Neuronal stem cell (in vitro differentiated cells): ENCODE data around the gene TRIP12.

ENCODE experiments used
- DNase-seq: peaks from one replicate; pipeline ENCODE4 v3.0.0-alpha.2; 2013; ENCODE audit warnings: low spot score
- H2AFZ ChIP-seq: one replicate; pipeline ENCODE4 v1.6.1; 2013; ENCODE audit warnings: mild to moderate bottlenecking, low read length, inconsistent platforms
- H2AK5ac ChIP-seq: 2 replicates; pipeline ENCODE4 v1.6.1; 2013; ENCODE audit warnings: low read depth, mild to moderate bottlenecking, inconsistent platforms, low read length, moderate library complexity, mixed read lengths
- H2BK120ac ChIP-seq: 2 replicates; pipeline ENCODE4 v1.6.1; 2013; ENCODE audit warnings: low read depth, mild to moderate bottlenecking, inconsistent platforms, low read length, moderate library complexity, mixed read lengths
- H2BK12ac ChIP-seq: one replicate; pipeline ENCODE4 v1.6.1; 2013; ENCODE audit warnings: low read length, inconsistent platforms
- H2BK15ac ChIP-seq: 2 replicates; pipeline ENCODE4 v1.6.1; 2013; ENCODE audit warnings: mild to moderate bottlenecking, low read length, inconsistent platforms, mixed read lengths
- H2BK5ac ChIP-seq: one replicate; pipeline ENCODE4 v1.6.1; 2013; ENCODE audit warnings: inconsistent platforms, mild to moderate bottlenecking, low read length, moderate library complexity
- H3K14ac ChIP-seq: one replicate; pipeline ENCODE4 v1.6.1; 2013; ENCODE audit warnings: low read length, inconsistent platforms
- H3K18ac ChIP-seq: 2 replicates; pipeline ENCODE4 v1.6.1; 2013; ENCODE audit warnings: low read length, inconsistent platforms
- H3K23ac ChIP-seq: 2 replicates; pipeline ENCODE4 v1.6.1; 2013; ENCODE audit warnings: low read depth, mild to moderate bottlenecking, mixed read lengths, low read length, inconsistent platforms; ENCODE audit not compliant: poor library complexity
- H3K27ac ChIP-seq: replicated peaks from 3 replicates; pipeline ENCODE4 v1.5.1; 2013; ENCODE audit warnings: low read length, inconsistent platforms
- H3K27me3 ChIP-seq, 3 experiments: 2 replicates each; pipeline ENCODE4 v1.6.1; 2013; ENCODE audit warnings: low read length in 3 of 3, mild to moderate bottlenecking in 2 of 3, inconsistent platforms in 1 of 3, low read depth in 1 of 3, mixed read lengths in 1 of 3, moderate library complexity in 1 of 3; ENCODE audit not compliant: control insufficient read depth in 3 of 3, insufficient read depth in 3 of 3
- H3K36me3 ChIP-seq, 2 donors: replicated peaks in 1 of 2; 2 replicates each; pipeline ENCODE4 v1.6.1; 2013; ENCODE audit warnings: low read length in 2 of 2; ENCODE audit not compliant: control insufficient read depth in 2 of 2, insufficient read depth in 2 of 2
- H3K4ac ChIP-seq: 2 replicates; pipeline ENCODE4 v1.6.1; 2013; ENCODE audit warnings: inconsistent platforms, mild to moderate bottlenecking, low read length, moderate library complexity
- H3K4me1 ChIP-seq, 2 donors: 1 replicate in 1 of 2; 2 replicates in 1 of 2; pipeline ENCODE4 v1.6.1; 2013; ENCODE audit warnings: low read length in 2 of 2, low read depth in 1 of 2; ENCODE audit not compliant: control insufficient read depth in 2 of 2, insufficient read depth in 1 of 2
- H3K4me2 ChIP-seq: one replicate; pipeline ENCODE4 v1.6.1; 2013; ENCODE audit warnings: mild to moderate bottlenecking, low read length, inconsistent platforms; ENCODE audit not compliant: insufficient read depth, poor library complexity, severe bottlenecking
- H3K4me3 ChIP-seq, 2 donors: 2 replicates each; pipeline ENCODE4 v1.5.1; 2013; ENCODE audit warnings: low read length in 2 of 2, mild to moderate bottlenecking in 2 of 2, inconsistent platforms in 1 of 2, moderate library complexity in 1 of 2
- H3K79me1 ChIP-seq: one replicate; pipeline ENCODE4 v1.6.1; 2013; ENCODE audit warnings: low read depth, mild to moderate bottlenecking, inconsistent platforms, low read length, moderate library complexity
- H3K9ac ChIP-seq: one replicate; pipeline ENCODE4 v1.6.1; 2013; ENCODE audit warnings: mild to moderate bottlenecking, low read depth, low read length, inconsistent platforms; ENCODE audit not compliant: poor library complexity
- H3K9me3 ChIP-seq, 2 donors: replicated peaks in 1 of 2; 2 replicates each; pipeline versions ENCODE3 to v1.6.1; 2013; ENCODE audit warnings: low read length in 2 of 2, mild to moderate bottlenecking in 2 of 2, inconsistent platforms in 1 of 2, low read depth in 1 of 2, mixed read lengths in 1 of 2, moderate library complexity in 1 of 2; ENCODE audit not compliant: control insufficient read depth in 2 of 2, insufficient read depth in 1 of 2
- H4K8ac ChIP-seq: one replicate; pipeline ENCODE4 v1.6.1; 2013; ENCODE audit warnings: low read depth, mild to moderate bottlenecking, inconsistent platforms, low read length, moderate library complexity
- H4K91ac ChIP-seq: one replicate; pipeline ENCODE4 v1.6.1; 2013; ENCODE audit warnings: low read length, low read depth, mild to moderate bottlenecking, inconsistent platforms; ENCODE audit not compliant: poor library complexity
- WGBS, 2 donors: extraction: QIAGEN DNeasy Blood & Tissue Kit; methylation state at CpG; one replicate each; pipeline ENCODE4 v1.1.7; 2013; ENCODE audit warnings: missing lambda C conversion rate in 2 of 2, mixed read lengths in 1 of 2; ENCODE audit not compliant: insufficient read length in 2 of 2, insufficient replicate concordance in 1 of 2; ENCODE audit errors: extremely low coverage in 2 of 2; 5-methylcytosine and 5-hydroxymethylcytosine counted together

The TRIP12 gene

DNA sequence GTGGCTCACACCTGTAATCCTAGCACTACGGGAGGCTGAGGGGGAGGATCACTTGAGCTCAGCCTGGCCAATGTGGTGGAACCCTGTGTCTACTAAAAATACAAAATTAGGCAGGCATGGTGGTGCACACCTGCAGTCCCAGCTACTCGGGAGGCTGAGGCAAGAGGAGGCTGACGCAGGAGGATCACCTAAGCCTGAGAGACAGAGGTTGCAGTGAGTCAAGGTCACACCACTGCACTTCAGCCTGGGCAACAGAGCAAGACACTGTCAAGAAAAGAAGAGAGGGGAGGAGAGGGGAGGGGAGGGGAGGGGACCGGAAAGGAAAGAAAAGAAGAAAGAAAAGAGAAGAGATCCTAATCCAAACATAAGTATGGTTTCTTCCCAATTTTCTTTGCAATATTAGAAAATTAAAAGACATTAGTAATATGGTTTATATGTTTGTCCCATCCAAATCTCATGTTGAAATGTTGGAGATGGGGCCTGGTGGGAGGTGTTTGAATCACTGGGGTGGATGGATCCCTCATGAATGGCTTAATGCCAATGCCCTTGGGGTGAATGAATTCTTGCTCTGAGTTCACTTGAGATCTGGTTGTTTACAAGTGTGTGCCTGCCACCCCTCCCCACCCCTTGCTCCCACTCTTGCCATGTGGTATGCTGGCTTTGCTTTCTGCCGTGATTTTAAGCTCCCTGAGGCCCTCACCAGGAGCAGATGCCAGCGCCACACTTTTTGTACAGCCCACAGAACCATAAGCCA, 50.7 kb downstream of the TRIP12 start:
- Histone ChIP-seq H4K8ac (no peak overlapping the region), H3K79me1 (peaks cover 2% of the 10 kb centered on the region)
- no CpG with 5 or more reads among the region's 6 CpGs for WGBS, 2 donors

DNA sequence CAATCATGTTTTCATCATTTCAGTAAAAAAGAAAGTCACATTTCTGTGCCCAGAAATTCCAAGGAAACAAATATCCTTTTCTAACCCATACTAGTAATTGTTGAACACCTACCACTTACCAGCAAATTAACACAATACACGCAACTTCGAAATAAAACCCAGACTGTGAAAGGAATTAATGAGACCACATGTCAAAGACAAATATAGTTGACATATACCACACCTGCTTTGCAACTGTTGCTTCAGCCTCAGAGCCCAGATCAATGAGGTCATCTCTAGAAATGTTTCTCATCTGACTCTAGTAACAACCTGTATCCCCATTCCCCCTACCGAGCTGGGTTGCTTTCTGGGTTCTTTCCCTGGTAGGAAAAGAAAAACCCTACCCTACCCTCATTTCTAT, 52.6 kb downstream of the TRIP12 start:
- peaks cover 0 to 65% of the 10 kb centered on the region in 2 donors for H3K36me3 ChIP-seq
- no peaks in the 10 kb centered on the region for H3K4me1 ChIP-seq
- H2AK5ac ChIP-seq, result no peak overlapping the region
- H3K9me3 ChIP-seq, result peaks cover 0 to 5% of the 10 kb centered on the region in 2 donors
- WGBS, 2 donors, result 92% methylated on average over 2 of the region's 3 CpGs; no CpG with 5 or more reads in 1 of the 2 donors
- no peak overlapping the region for H2BK5ac ChIP-seq
- no peak overlapping the region for H3K9ac ChIP-seq
- H3K18ac ChIP-seq, result no peak overlapping the region
- no peak overlapping the region for H3K23ac ChIP-seq
- no peaks in the 10 kb centered on the region for H3K27me3 ChIP-seq
- H3K4me3 ChIP-seq, result no peak overlapping the region
- no peak overlapping the region for H3K4ac ChIP-seq
- H4K91ac ChIP-seq, result no peak overlapping the region
- H2AFZ ChIP-seq, result no peak overlapping the region
- no peak overlapping the region for H2BK12ac ChIP-seq
- no peak overlapping the region for H3K27ac ChIP-seq
- no peak overlapping the region for H3K14ac ChIP-seq
- H3K4me2 ChIP-seq, result no peak overlapping the region
- H4K8ac ChIP-seq, result no peak overlapping the region
- no peak overlapping the region for H2BK15ac ChIP-seq
- H3K79me1 ChIP-seq, result peaks cover 2% of the 10 kb centered on the region
- no peak overlapping the region for H2BK120ac ChIP-seq
- no peak for DNase-seq

More for the DNA sequence above, 50.7 kb downstream of the TRIP12 start:
- Histone ChIP-seq H2BK120ac (no peak overlapping the region), H2AK5ac (no peak overlapping the region), H3K18ac (no peak overlapping the region), H3K14ac (no peak overlapping the region), H3K27me3 (no peaks in the 10 kb centered on the region), H3K27ac (no peak overlapping the region), H3K4ac (no peak overlapping the region), H3K4me2 (no peak overlapping the region), H3K23ac (no peak overlapping the region), H2BK12ac (no peak overlapping the region), H4K91ac (no peak overlapping the region), H3K9me3 (peaks cover 0 to 5% of the 10 kb centered on the region in 2 donors), H3K4me1 (no peaks in the 10 kb centered on the region), H3K36me3 (peaks cover 0 to 60% of the 10 kb centered on the region in 2 donors), H3K4me3 (no peak overlapping the region), H2BK15ac (no peak overlapping the region), H2BK5ac (no peak overlapping the region), H2AFZ (no peak overlapping the region), H3K9ac (no peak overlapping the region)
- DNase-seq, result no peak

DNA sequence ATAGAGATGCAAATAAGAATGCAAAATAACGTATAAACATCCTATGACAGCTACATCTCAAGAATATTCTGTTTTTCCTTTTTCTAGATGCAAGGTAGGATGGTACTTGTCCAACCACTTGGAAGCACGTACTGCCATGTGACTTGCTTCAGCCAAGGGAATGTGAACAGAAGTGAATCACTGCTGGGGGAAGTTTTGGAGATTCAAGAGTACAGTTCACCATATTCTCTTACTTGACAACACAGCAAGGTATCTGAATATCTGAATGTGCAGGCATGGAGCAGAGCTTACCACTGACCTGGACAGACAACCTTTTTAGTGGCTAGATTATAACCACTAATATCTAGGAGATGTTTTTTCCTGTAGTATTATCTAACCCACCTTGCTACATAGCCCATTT, 53.0 kb downstream of the TRIP12 start:
- Histone ChIP-seq H3K14ac (no peak overlapping the region), H2AK5ac (no peak overlapping the region), H3K9ac (no peak overlapping the region), H3K18ac (no peak overlapping the region), H3K4me1 (no peaks in the 10 kb centered on the region), H2BK12ac (no peak overlapping the region), H3K27me3 (no peaks in the 10 kb centered on the region), H4K8ac (no peak overlapping the region), H3K79me1 (peaks cover 2% of the 10 kb centered on the region), H3K4ac (no peak overlapping the region), H3K27ac (no peak overlapping the region), H2BK5ac (no peak overlapping the region), H2AFZ (no peak overlapping the region), H2BK120ac (no peak overlapping the region), H3K36me3 (peaks cover 0 to 68% of the 10 kb centered on the region in 2 donors), H3K23ac (no peak overlapping the region), H3K9me3 (peaks cover 0 to 5% of the 10 kb centered on the region in 2 donors), H3K4me3 (no peak overlapping the region), H3K4me2 (no peak overlapping the region), H2BK15ac (no peak overlapping the region), H4K91ac (no peak overlapping the region)
- DNase-seq, result no peak
- WGBS, 2 donors, result no CpG with 5 or more reads among the region's 2 CpGs

DNA sequence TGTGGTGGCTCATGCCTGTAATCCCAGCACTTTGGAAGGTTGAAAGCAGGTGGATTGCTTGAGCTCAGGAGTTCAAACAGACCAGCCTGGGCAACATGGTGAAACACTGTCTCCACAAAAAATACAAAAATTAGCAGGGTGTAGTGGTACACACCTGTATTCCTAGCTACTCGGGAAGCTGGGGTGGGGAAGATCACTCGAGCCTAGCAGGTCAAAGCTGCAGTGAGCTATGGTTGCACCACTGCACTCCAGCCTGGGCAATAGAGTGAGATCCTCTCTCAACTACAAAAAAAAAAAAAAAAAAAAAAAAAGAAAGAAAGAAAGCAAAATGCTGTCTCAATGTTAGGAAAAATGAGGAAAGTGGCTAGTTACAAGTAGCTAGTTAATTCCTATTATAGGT, 56.8 kb downstream of the TRIP12 start:
- WGBS, 2 donors, result no CpG with 5 or more reads among the region's 2 CpGs

More for the DNA sequence above, 56.8 kb downstream of the TRIP12 start:
- no peak overlapping the region for H3K4ac ChIP-seq
- no peaks in the 10 kb centered on the region for H3K27me3 ChIP-seq
- H4K91ac ChIP-seq, result no peak overlapping the region
- H3K4me1 ChIP-seq, result no peaks in the 10 kb centered on the region
- no peak overlapping the region for H2AFZ ChIP-seq
- H3K23ac ChIP-seq, result no peak overlapping the region
- no peak overlapping the region for H2BK5ac ChIP-seq
- H3K27ac ChIP-seq, result no peak overlapping the region
- H3K14ac ChIP-seq, result no peak overlapping the region
- H2BK12ac ChIP-seq, result no peak overlapping the region
- peaks cover 0 to 57% of the 10 kb centered on the region in 2 donors for H3K36me3 ChIP-seq
- no peak for DNase-seq
- H3K4me3 ChIP-seq, result no peak overlapping the region
- no peak overlapping the region for H3K9ac ChIP-seq
- no peaks in the 10 kb centered on the region for H3K9me3 ChIP-seq
- no peak overlapping the region for H3K18ac ChIP-seq
- no peak overlapping the region for H3K4me2 ChIP-seq
- H2AK5ac ChIP-seq, result no peak overlapping the region
- H2BK15ac ChIP-seq, result no peak overlapping the region
- H2BK120ac ChIP-seq, result no peak overlapping the region
- H3K79me1 ChIP-seq, result no peaks in the 10 kb centered on the region
- no peak overlapping the region for H4K8ac ChIP-seq
